ENCODE measurements around the gene IMPACT. TPM values are rescaled to one million over a fixed set of nuclear protein-coding genes. Genes with fewer than 3 reads are reported as not detected.

Gene IMPACT
- total RNA-seq, 1 donor from 2014 or later, result 17.5 TPM

- DNase-seq (no peak), ATAC-seq (ENCODE audit: poor library complexity) (no peak)
- intact Hi-C loops (cut with DNase I), result no loop called here
These were observed 12.0 kb upstream of the IMPACT start for GRCh38 chr18:24414349-24415003.

GRCh38 chr18:24417480-24417879, 9.0 kb upstream of the IMPACT start:
- intact Hi-C loops (cut with DNase I), result no loop called here

DNA sequence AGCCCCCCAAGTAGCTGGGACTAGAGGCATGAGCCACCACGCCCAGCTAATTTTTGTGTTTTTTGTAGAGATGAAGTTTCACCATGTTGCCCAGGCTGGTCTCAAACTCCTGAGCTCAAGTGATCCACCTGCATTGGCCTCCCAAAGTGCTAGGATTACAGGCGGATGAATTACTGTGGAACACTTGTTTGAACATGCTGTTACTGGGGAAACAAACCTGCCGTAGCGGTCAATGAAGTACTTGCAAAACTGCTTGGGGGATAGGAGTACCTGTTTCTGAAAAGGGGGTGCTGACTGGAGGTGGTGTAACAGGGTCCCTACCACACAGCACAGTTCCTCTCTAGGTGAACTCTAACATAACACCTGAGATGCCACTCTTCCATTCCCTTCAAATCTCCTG, 5.9 kb upstream of the IMPACT start:
- DNase-seq (no peak), ATAC-seq (ENCODE audit: poor library complexity) (no peak)
- intact Hi-C loops (cut with DNase I), result no loop called here

More at GRCh38 chr18:24417480-24417879, 9.0 kb upstream of the IMPACT start:
- ATAC-seq (ENCODE audit: poor library complexity) (no peak), DNase-seq (no peak)

DNA sequence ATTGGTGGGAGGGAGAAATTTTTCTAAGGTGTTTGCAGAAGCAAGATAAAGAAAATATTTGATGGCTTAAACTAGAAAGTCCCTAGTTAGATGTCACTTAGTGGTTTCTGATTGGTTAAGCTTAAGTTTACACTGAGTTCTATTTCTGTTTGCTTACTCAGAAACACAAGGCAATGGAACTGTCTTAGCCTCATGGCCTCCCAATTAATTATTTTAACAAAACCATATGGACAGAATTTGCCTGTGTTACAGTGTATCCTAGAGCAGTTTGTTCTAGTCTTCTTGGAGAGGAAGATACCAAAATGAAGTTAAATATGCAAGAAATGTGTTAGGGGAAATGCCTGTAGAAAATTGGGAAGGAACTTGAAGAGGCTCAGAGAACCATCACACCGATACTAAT, 4.6 kb upstream of the IMPACT start:
- ATAC-seq (ENCODE audit: poor library complexity), result no peak
- no peak for DNase-seq
- intact Hi-C loops (cut with DNase I), result no loop called here

GRCh38 chr18:24426073-24426397, 435 bp upstream of the IMPACT start:
- intact Hi-C loops (cut with DNase I), result no loop called here
- ATAC-seq (ENCODE audit: poor library complexity), result no peak
- no peak for DNase-seq

DNA sequence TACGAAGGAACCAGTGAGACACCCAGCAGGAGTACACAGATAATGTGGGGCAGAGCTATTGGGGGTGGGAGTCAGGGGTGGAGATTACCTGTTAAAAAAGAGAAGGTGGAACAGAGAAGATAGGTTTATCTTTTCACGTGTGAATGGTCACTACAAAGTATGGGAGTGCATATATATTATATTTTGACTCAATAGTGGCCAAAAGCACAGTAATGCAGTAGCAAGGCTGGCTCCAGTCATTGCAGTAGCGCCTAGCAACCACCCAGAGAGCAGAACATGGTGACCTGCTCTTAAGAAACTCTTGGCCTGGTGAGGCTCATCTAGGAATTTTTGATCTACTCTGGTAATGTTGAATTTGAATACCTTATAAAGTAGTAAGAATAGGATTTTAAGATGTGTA, 1.0 kb downstream of the IMPACT start:
- ATAC-seq (ENCODE audit: poor library complexity) (no peak), DNase-seq (no peak)
- intact Hi-C loops (cut with DNase I), result no loop called here

GRCh38 chr18:24428709-24429108, 2.2 kb downstream of the IMPACT start:
- DNase-seq (no peak), ATAC-seq (ENCODE audit: poor library complexity) (no peak)
- intact Hi-C loops (cut with DNase I), result no loop called here

DNA sequence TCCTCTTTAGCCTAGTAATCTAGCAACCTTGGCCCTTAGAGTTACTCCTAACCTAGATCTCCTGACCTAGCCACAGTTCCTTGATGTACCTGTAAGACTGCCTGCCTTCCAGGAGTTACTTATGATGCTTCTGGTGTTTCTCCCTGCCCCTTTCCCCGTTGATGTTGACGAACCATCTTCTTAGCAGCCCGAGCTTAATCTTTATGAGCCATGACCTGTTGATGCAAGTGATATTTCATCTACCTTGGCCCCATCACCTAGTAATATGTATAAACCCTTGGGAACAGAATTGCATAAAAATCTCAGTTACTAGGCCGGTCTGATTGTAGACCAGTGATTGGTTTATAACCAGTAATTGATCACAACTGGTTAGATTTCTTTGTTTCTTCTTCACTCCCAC, 2.7 kb downstream of the IMPACT start:
- intact Hi-C loops (cut with DNase I), result no loop called here
- ATAC-seq (ENCODE audit: poor library complexity) (no peak), DNase-seq (no peak)

GRCh38 chr18:24432618-24433017, 6.1 kb downstream of the IMPACT start:
- DNase-seq (no peak), ATAC-seq (ENCODE audit: poor library complexity) (no peak)
- intact Hi-C loops (cut with DNase I), result no loop called here

DNA sequence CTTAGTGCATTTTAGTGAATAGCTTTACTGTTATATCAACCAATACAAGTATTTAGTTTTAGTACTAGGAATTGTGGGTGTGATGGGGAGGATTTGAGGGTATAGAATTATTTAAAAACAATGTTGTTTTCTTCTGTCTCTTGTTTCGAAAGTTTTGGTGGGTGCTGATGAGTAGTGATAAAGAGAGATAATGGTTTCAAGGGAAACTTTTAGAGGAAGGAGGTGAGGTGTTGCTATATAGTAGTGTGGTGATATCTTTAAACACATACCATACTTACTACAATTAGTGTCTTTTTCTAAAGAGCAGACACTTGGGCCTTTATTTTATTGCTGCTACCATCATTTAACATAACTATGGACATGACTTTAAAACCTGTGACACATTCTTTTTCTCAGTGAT, 10.5 kb downstream of the IMPACT start:
- ATAC-seq (ENCODE audit: poor library complexity) (no peak), DNase-seq (no peak)
- intact Hi-C loops (cut with DNase I), result no loop called here

DNA sequence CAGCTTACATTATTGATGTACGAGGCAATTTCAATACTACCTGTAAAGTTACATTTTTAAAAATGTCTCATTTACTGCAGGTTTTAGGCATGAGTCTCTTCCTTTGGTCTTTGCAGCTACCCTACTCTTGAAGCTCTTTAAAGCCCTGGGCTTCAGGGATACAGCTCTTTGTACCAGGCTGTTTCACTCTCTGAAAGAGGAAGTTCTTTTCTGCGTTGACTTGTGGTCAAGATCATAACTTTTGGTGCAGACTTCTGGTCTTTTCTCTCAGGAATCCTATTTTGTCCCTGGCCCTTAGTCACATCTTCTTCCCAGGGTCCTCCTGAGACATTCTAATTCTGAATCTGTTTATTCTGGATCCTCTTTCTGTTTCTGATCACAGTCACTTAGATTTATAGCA, 17.4 kb downstream of the IMPACT start:
- intact Hi-C loops (cut with DNase I), result no loop called here
- DNase-seq, result no peak
- no peak for ATAC-seq (ENCODE audit: poor library complexity)

DNA sequence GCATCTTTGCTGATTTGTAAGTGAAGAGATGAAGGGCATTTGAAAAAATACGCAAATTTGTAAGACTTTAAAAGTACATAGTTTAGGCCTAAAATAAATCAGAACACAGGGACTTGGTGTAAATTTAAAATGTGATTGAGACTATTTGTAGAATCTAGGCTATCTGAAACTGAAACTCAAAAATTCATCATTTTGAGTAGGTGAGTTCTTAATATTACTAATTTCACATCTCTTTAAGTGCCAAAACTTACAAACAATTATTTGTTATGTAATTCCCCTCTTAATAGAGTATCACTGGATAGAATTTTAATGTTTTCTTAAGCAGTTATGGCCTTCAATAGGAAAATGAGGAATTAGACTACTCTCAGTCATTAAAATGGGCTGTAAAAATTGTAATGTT, 20.0 kb downstream of the IMPACT start:
- no peak for ATAC-seq (ENCODE audit: poor library complexity)
- intact Hi-C loops (cut with DNase I), result no loop called here

GRCh38 chr18:24446953-24447538, 20.6 kb downstream of the IMPACT start:
- intact Hi-C loops (cut with DNase I), result no loop called here
- DNase-seq (no peak), ATAC-seq (ENCODE audit: poor library complexity) (peak; percentile 38)

More for the DNA sequence above, 20.0 kb downstream of the IMPACT start:
- no peak for DNase-seq

GRCh38 chr18:24447961-24448360, 21.5 kb downstream of the IMPACT start:
- intact Hi-C loops (cut with DNase I), result no loop called here
- ATAC-seq (ENCODE audit: poor library complexity), result no peak
- DNase-seq, result no peak

- intact Hi-C loops (cut with DNase I), result no loop called here
- no peak for ATAC-seq (ENCODE audit: poor library complexity)
- DNase-seq, result no peak
These were observed 30.1 kb downstream of the IMPACT start for GRCh38 chr18:24456549-24456948.

DNA sequence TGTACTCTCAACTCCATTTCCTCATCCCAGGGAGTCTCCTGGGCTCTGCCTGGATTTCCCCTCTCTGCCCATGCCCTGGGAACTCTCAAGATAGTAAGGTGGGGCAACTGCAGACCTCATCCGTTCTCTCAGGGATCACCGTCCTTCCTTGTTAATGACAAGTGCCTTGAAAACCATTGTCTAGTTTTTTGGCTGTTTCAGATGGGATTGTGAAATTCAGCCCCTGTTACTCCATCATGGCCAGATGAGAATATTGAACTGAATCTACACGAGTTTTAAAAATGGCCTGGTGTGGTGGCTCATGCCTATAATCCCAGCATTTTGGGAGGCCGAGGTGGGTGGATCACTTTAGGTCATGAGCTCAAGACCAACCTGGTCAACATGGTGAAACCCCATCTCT, 33.3 kb downstream of the IMPACT start:
- ATAC-seq (ENCODE audit: poor library complexity), result no peak
- no peak for DNase-seq
- intact Hi-C loops (cut with DNase I), result no loop called here

GRCh38 chr18:24460388-24460787, 33.9 kb downstream of the IMPACT start, which contains the start of gene HRH4:
TSS of gene HRH4 (plus strand) at chr18:24460637. CDS start at chr18:24460729, 92 bp downstream.
- DNase-seq (no peak), ATAC-seq (ENCODE audit: poor library complexity) (no peak)
- intact Hi-C loops (cut with DNase I), result no loop called here

GRCh38 chr18:24461996-24462395, 35.5 kb downstream of the IMPACT start:
- intact Hi-C loops (cut with DNase I), result no loop called here
- DNase-seq, result no peak
- no peak for ATAC-seq (ENCODE audit: poor library complexity)

- no peak for ATAC-seq (ENCODE audit: poor library complexity)
- DNase-seq, result no peak
- intact Hi-C loops (cut with DNase I), result no loop called here
These were observed 36.6 kb downstream of the IMPACT start for GRCh38 chr18:24462838-24463775.

GRCh38 chr18:24465486-24465885, 39.0 kb downstream of the IMPACT start:
- ATAC-seq (ENCODE audit: poor library complexity) (no peak), DNase-seq (no peak)
- intact Hi-C loops (cut with DNase I), result no loop called here

Data from Right ventricle myocardium superior (tissue), 1 donor.